DMS53 treated with DMSO at 0.1 percent for 48 hours (cell line): ENCODE data around the gene MGAT5.

Source experiments
- DNase-seq: peaks from one replicate; lab custom pipeline; 2025; ENCODE audit not compliant: unreplicated experiment; lab: John Stamatoyannopoulos, UW

Gene MGAT5

GRCh38 chr2:134391751-134392160, 137.9 kb downstream of the MGAT5 start:
- DNase-seq, result no peak

- no peak for DNase-seq
These were observed 138.7 kb downstream of the MGAT5 start for GRCh38 chr2:134392442-134393074.

DNA sequence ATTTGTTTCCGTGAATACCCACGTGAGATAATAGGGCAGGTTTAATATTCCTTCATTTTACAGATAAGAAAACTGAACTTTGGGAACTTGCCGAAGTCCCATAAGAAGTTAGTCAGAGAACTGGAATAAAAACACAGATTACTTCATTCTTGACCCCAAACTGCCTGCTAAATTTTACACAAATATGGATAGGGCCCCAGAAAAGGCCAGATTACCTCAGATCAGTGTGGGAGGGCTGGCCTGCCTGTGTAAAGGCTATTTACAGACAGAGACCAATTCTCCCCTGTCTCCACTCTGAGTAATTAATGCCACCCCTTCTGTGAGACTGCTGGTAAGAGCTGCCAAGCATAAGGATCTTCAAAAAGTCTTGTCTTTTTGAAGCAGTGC, 139.2 kb downstream of the MGAT5 start:
- DNase-seq, result no peak

GRCh38 chr2:134395779-134396178, 141.9 kb downstream of the MGAT5 start:
- DNase-seq, result no peak

- DNase-seq, result no peak
These were observed 142.6 kb downstream of the MGAT5 start for GRCh38 chr2:134396493-134396892.

DNA sequence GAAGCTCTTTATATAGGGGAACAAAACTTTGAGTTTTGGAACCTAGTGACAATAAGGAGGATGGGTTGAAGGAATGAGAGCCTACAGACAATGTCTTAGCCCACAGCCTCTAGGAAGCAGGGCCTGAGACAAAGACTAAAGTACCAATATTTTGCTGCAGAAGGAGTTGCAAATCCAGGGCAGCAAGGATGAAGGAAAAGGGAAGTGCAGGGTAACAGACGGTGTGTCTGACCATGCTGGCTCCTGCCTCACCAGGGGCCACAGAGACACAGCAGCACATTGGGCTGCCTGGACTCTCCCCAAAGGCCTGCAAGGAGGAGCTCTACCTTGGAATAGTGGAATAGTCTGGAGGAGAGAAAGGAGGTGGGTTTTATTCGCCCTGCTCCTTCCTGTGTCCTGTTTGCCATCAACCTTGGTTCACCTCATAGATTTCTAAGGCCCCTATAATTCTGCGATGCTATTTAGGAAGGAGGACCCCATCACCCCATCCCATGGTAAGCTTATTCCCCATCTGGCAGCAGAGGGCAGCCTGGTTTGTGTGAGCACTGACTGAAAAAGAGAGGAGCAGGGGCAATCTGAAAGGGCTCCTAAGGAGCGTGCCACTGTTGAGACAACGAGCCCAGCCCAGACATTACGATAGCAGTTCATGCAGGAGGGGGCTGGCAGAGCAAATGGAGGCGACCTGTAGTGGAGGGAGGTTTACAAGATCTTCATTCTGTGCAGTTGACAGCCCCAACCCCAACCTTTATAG, 143.4 kb downstream of the MGAT5 start:
- DNase-seq, result no peak

GRCh38 chr2:134398300-134398699, 144.4 kb downstream of the MGAT5 start:
- no peak for DNase-seq

DNA sequence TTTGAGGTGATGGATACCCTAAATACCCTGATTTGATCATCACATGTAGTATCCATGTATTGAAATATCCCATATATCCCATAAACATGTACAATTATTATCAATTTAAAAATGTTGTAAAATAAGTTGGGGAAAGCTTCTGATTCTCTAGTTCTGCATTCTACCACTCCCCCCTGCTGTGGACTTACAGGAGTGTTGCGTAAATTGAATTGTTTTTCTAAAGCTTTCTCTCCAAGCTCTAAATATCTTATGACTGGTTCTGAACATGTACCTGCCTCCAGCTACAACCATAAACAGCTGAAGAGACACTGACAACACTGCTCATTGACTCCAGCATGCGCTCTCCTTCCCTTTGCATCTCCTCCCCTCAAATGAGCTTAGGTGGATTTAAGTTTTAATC, 145.2 kb downstream of the MGAT5 start:
- no peak for DNase-seq

GRCh38 chr2:134401081-134401497, 147.2 kb downstream of the MGAT5 start:
- DNase-seq, result no peak

DNA sequence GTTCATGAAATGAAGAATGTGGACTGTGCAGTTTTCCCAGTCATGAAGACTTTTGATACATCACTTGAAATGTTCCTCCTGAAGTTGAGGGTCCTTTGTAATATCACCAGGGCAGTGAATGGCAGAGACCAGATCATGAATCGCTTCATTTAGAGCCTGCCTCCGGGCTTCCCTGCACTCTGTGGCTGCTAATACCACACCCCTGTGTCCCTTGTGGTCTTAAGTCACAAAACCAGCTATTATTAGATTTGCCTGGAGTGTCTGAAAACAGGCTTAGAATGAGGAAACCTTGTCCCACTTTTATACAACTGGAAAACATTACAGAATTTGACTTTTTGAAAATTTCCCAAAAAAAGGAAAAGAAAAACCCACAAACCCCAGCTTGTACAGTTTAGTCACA, 147.9 kb downstream of the MGAT5 start:
- no peak for DNase-seq

- DNase-seq, result no peak
These were observed 148.5 kb downstream of the MGAT5 start for GRCh38 chr2:134402410-134402809.

- DNase-seq, result no peak
These were observed 151.8 kb downstream of the MGAT5 start for GRCh38 chr2:134405611-134406081.

GRCh38 chr2:134406311-134406710, 152.4 kb downstream of the MGAT5 start:
- DNase-seq, result no peak

GRCh38 chr2:134406736-134407135, 152.9 kb downstream of the MGAT5 start:
- no peak for DNase-seq

GRCh38 chr2:134407154-134407890, 153.4 kb downstream of the MGAT5 start:
- no peak for DNase-seq

DNA sequence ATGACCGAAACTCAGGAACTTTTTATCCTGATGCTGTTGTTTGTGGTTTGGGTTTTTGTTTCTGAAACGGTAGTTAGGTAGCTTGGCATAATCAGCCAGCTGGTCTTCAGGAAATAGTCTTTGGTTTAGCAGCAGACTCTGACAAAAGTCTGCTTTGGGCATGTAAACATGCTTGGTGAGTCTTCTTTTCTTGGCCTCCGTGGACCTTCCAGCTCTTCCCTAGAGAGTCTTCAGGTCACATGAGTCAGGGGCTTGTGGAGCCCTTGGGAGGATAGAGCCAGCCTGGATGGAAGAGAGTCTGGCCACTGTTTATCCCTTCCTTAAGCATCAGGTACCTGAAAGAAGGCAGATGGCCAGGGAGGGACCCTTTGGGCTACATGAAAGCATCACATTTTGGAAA, 154.5 kb downstream of the MGAT5 start:
- DNase-seq, result no peak

- no peak for DNase-seq
These were observed 154.9 kb downstream of the MGAT5 start for GRCh38 chr2:134408791-134409190.

- no peak for DNase-seq
These were observed 156.1 kb downstream of the MGAT5 start for GRCh38 chr2:134410006-134410405.

DNA sequence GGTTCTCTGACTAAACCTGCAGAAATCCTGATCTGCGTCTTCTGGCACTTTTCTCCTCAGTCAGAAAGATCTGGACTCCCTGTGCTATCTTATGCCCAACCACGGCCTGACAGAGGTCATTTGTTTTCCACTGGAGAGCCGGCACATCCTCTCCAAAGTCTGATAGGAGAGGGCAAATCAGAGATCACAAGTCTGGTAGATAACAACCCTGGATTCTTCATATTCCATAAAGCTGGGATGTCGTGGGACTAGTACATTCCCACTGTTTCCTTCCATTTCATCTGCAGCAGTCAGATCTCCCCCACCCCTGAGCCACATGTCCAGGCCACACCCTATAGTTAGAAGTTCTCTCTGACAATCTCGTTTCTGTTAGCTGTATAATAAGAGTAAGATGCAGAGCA, 157.0 kb downstream of the MGAT5 start:
- DNase-seq, result no peak

- no peak for DNase-seq
These were observed 157.5 kb downstream of the MGAT5 start for GRCh38 chr2:134411279-134411827.

DNA sequence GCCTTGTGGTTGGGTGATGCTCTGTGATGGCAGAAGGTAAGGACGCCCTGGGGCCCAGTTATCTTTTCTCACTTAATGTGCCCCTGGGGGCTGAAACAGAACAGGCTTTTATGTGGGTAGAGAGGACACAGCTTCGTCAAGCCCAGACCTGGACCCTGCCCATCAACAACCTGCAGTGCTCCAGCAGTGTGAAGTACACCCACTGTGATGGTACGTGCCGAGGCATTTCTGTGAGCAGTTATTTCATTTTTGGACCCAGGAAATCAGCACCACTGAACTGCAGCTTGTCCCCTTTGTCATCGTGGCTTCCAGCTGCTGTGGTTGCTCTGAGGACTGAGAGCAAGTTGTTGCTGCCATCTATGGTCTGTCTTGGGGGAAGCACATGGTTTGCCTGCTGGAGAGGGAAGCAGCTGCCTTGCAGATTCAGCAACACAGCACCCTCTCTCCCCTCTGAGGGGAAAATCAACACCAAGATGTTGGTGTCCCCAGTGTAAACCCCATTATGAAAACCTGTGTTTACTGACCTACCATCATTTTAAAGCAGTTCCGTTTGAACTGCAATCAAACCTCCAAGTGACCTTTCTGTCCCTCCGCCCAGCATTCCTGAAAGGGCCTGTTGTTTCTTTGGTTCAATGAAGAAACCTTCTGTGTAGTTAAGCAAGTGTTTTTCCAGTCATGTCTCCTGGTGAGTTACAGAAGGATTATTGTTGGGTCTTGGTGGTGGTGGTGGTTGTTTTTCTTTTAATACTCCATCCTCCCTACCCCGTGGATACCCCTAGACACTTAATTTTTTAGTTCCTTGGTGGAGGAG, 158.2 kb downstream of the MGAT5 start:
- DNase-seq, result peak; percentile 0
